ENCODE measurements around the gene PSMB8.
A peak's percentile ranks its signal among the peaks of the same experiment; 100 is the strongest.

PSMB8 gene

GRCh38 chr6:32830936-32831335, 12.9 kb downstream of the PSMB8 start:
- no peak for TF ChIP-seq CTCF (IDR thresholded peaks at IDR 0.05; ENCODE audit: low read depth, low read length, missing control alignments)
- in situ Hi-C loops (cut with HindIII; ENCODE audit: low sequenced_read_pairs): no loop called here
- H3K4me3 ChIP-seq (ENCODE audit: low read depth, low read length): no peak overlapping the region
- DNase-seq (ENCODE audit: low read depth): no peak

- H3K4me3 ChIP-seq (ENCODE audit: low read depth, low read length): no peak overlapping the region
- DNase-seq (ENCODE audit: low read depth): no peak
- in situ Hi-C loops (cut with HindIII; ENCODE audit: low sequenced_read_pairs): no loop called here
- TF ChIP-seq CTCF (IDR thresholded peaks at IDR 0.05; ENCODE audit: low read depth, low read length, missing control alignments): no peak
These were observed 13.8 kb downstream of the PSMB8 start for GRCh38 chr6:32830017-32830416.

DNA sequence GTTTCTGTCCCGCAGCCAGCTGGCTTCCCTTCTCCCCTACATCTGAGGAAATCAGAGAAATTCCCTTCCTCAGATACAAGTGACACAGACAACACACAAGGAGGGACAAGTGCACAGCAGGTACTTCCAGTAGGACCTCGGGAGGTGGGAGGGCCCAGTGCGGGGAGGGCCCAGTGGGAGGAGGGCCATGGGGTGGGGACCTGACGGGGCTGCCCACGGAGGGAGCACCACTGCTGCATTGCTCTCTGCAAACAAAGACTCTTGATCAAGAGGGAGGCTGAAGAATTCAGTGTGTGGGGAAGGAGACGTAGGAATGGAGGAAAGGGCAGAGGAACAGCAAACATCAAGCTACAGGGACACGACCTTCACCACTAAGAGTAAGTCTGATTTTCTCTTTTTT, 14.4 kb downstream of the PSMB8 start:
- DNase-seq (ENCODE audit: low read depth): no peak
- in situ Hi-C loops (cut with HindIII; ENCODE audit: low sequenced_read_pairs): no loop called here
- TF ChIP-seq CTCF (IDR thresholded peaks at IDR 0.05; ENCODE audit: low read depth, low read length, missing control alignments): no peak
- no peak overlapping the region for H3K4me3 ChIP-seq (ENCODE audit: low read depth, low read length)

DNA sequence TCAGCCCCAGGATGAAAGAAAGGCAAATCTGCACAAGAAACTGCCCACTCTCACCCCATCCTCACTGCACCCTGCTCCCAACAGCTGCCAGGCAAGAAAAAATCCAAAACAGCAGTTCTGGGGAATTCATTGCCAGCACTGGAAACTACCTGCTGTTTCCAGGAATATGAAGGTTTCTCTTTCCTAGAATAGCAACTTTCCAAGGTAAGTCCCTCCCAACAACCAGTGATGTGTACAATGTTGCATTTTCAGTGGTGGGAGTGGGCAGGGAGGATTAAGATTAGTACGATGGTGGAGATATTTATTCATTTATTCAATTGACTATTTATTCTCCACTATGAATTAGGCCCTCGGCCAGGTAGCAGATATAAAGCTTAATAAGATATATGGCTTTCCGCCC, 16.8 kb downstream of the PSMB8 start:
- TF ChIP-seq CTCF (IDR thresholded peaks at IDR 0.05; ENCODE audit: low read depth, low read length, missing control alignments): no peak
- no peak overlapping the region for H3K4me3 ChIP-seq (ENCODE audit: low read depth, low read length)
- in situ Hi-C loops (cut with HindIII; ENCODE audit: low sequenced_read_pairs): no loop called here
- DNase-seq (ENCODE audit: low read depth): no peak

GRCh38 chr6:32825966-32826365, 17.9 kb downstream of the PSMB8 start:
- in situ Hi-C loops (cut with HindIII; ENCODE audit: low sequenced_read_pairs): no loop called here

DNA sequence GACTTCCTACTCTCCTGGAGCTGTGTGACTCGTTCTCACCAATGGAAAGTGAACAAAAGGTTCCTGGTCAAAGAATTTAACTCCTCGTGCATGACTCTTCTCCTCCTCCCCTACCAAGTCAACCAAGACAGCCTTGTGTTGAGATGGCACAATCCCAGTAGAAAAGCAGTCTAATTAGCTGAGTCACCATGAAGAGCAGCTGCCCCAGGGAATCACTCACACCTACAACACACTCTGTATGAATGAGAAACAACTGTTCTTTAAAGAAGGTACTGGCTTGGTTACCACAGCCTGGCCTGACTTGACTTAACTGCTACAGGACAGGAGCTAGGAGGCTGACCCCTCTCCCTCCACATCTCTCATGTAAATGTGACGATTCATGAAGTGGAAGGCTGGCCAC, 24.1 kb downstream of the PSMB8 start:
- DNase-seq (ENCODE audit: low read depth): peak; percentile 27
- no peak for TF ChIP-seq CTCF (IDR thresholded peaks at IDR 0.05; ENCODE audit: low read depth, low read length, missing control alignments)
- no peak overlapping the region for H3K4me3 ChIP-seq (ENCODE audit: low read depth, low read length)
- in situ Hi-C loops (cut with HindIII; ENCODE audit: low sequenced_read_pairs): no loop called here

More at GRCh38 chr6:32825966-32826365, 17.9 kb downstream of the PSMB8 start:
- peak; percentile 3 for DNase-seq (ENCODE audit: low read depth)
- H3K4me3 ChIP-seq (ENCODE audit: low read depth, low read length): no peak overlapping the region
- peak; percentile 32 for TF ChIP-seq CTCF (IDR thresholded peaks at IDR 0.05; ENCODE audit: low read depth, low read length, missing control alignments)

GRCh38 chr6:32818867-32819266, 25.0 kb downstream of the PSMB8 start:
- H3K4me3 ChIP-seq (ENCODE audit: low read depth, low read length): no peak overlapping the region
- in situ Hi-C loops (cut with HindIII; ENCODE audit: low sequenced_read_pairs): no loop called here
- no peak for DNase-seq (ENCODE audit: low read depth)
- TF ChIP-seq CTCF (IDR thresholded peaks at IDR 0.05; ENCODE audit: low read depth, low read length, missing control alignments): no peak
